Epithelial cell of esophagus (primary cell): ENCODE measurements around the gene ABCC2.
"Not testable (repeated sequence)": the region's sequence is repeated elsewhere in the genome, so short reads cannot be mapped to it uniquely, and the experiment has no call there.

Experiments
- DNase-seq: peaks from one replicate; pipeline ENCODE4 v3.0.0; 2010; ENCODE audit warnings: low read depth
- H3K4me3 ChIP-seq: 2 replicates; pipeline ENCODE4 v1.5.1; 2011; ENCODE audit warnings: mild to moderate bottlenecking, low read length, control low read depth
- CTCF ChIP-seq: IDR thresholded peaks from 2 replicates; pipeline ENCODE4 v1.5.1; 2011; ENCODE audit warnings: low read depth, mild to moderate bottlenecking, low read length, control low read depth, inconsistent platforms; ENCODE audit not compliant: insufficient read depth; ENCODE audit errors: missing control alignments

ABCC2 gene

GRCh38 chr10:99743841-99744240 is 38.6 kb upstream of the ABCC2 start:
- DNase-seq: no peak
- H3K4me3 ChIP-seq: no peak overlapping the region
- TF ChIP-seq CTCF: no peak

GRCh38 chr10:99746166-99746565 is 36.3 kb upstream of the ABCC2 start:
- not testable (repeated sequence) for H3K4me3 ChIP-seq, DNase-seq

GRCh38 chr10:99748823-99749451 is 33.5 kb upstream of the ABCC2 start:
- DNase-seq: no peak
- no peak overlapping the region for H3K4me3 ChIP-seq
- no peak for TF ChIP-seq CTCF

GRCh38 chr10:99750641-99751040 is 31.8 kb upstream of the ABCC2 start:
- DNase-seq: no peak
- no peak for TF ChIP-seq CTCF

GRCh38 chr10:99754670-99755069 is 27.8 kb upstream of the ABCC2 start:
- DNase-seq: peak; percentile 44
- TF ChIP-seq CTCF: no peak
- no peak overlapping the region for H3K4me3 ChIP-seq

More at GRCh38 chr10:99750641-99751040, 31.8 kb upstream of the ABCC2 start:
- H3K4me3 ChIP-seq: no peak overlapping the region

GRCh38 chr10:99756159-99756558 is 26.3 kb upstream of the ABCC2 start:
- DNase-seq: no peak
- no peak overlapping the region for H3K4me3 ChIP-seq
- TF ChIP-seq CTCF: no peak

GRCh38 chr10:99758211-99758891 is 24.1 kb upstream of the ABCC2 start:
- no peak overlapping the region for H3K4me3 ChIP-seq
- no peak for DNase-seq
- TF ChIP-seq CTCF: no peak
